GM18870 (cell line): Measurements from ENCODE around the gene XKR3.
"Not testable (repeated sequence)": the region's sequence is repeated elsewhere in the genome, so short reads cannot be mapped to it uniquely, and the experiment has no call there.

ENCODE experiments used
- ATAC-seq: cut with Tn5 transposase; IDR thresholded peaks from one replicate; pipeline ENCODE4 v1.9.1; 2021; ENCODE audit warnings: moderate library complexity; ENCODE audit not compliant: unreplicated experiment

Gene XKR3

DNA sequence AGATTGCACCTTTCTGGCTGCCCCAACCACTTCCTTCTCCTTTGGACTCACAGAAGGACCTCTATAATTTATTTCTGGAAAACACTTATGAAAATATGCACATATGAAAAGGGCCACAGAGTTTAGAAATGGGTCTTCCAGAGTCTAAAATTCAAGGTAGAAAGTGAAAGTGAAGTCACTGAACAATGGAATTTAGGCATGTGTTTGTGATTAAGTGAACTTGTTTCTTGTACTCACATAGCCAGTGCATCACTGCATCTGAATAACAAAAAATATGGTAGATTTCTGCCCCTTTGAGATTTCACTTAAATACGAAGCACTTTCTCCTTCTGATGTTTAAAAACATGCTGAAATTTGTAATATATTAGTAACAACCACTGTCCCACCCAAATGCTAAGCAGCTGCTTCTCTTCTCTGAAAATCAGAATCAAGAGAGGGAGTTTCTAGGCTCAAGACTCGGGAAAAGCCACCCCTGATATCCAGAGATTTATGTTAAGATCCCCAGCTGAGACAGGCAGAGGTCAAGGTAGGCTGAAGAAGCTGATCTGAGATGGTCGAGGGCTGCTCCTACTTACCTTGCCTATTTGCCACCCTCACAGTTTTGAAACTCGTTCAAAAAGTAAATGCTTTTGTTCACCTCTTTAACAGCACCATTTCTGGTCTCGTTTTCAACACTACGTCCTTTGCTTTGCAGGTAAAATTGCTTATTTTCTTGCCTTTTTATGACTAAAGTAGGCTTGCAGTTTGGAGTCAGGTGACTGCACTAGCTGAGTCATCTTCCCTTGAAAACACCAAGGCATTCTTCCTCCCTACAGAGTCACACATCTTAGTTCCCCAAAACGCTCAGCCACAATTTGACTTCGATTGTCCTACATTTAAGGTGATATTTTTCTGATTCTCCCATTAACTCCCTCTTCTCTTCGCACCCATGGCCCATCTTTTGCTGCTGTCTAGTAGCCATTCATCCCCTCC lies at the start of gene XKR3:
XKR3 (minus strand) TSS at position 696 of the 972 bp plus-strand sequence. CDS start 17,338 bp downstream, outside the sequence.
- ATAC-seq, result no peak

DNA sequence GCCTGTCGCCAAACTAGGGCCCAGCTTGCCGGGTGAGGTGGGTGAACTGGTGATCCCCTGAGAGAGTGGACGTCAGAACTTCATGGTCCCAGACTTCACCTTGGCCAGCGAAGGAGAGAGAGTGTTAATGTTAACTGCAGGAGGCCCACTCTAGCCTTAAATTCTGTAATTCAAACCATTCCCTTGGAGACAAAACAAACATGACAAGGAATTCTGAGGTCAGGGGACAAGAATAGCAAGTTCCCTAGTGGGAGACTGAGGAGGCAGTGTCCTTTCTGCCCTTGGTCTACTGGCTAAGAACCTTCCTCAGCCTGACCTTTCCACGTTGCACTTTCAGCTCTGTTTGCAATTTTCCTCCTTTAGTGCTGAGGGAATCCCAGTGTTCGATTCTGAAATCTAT lies 44.4 kb upstream of the XKR3 start:
- not testable (repeated sequence) for ATAC-seq

DNA sequence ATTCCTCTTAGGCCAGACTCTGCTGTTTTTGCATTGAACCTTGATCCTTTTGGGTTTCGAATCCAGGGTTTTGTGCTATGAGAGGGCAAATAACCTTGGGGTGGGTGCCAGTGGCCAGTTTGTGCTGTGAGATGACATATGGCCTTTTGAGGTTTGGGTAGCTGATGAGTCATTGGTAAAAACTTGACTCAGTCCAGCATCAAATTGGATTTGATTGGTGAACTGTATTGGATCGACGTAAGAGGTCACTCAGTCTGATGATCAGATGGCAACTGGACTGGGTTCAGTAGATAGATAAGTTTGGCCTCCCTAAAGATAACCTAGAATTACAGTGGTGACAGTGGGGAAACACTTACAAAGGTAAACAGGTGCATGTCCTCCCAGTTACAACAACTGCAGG lies 41.0 kb upstream of the XKR3 start:
- no peak for ATAC-seq

DNA sequence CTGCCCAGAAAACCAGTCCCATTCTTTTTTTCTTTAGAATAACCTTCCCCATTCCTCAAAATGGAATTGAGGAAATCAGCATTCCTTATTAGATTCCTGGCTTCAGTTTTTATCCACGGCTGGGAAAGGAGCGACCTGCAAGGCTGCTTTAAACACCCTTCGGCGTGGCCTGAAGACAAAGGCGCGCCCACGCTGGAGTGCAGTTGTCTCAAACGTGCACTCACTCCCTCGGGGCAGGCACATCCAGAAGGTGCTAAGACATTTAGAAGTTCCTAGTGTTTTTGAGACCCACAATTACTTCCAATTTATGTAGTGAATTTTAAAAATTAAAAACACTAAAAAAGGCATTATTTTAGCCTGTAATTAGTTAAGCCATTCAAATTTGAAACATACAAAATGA lies 31.6 kb upstream of the XKR3 start:
- not testable (repeated sequence) for ATAC-seq

DNA sequence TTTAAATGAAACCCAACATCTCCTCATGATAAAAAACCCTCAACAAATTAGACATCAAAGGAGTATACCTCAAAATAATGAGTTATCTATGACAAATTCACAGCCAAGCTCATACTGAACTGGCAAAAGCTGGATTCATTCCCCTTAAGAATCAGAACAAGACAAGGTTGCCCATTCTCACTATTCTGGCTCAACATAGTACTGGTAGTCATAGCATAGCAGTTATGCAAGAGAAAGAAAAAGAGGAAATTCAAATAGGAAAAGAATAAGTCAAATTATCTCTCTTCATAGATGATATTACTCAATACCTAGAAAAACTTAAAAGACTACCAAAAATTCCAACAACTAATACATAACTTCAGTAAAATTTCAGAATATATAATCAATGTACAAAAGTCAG lies 29.4 kb upstream of the XKR3 start:
- ATAC-seq, result no peak

DNA sequence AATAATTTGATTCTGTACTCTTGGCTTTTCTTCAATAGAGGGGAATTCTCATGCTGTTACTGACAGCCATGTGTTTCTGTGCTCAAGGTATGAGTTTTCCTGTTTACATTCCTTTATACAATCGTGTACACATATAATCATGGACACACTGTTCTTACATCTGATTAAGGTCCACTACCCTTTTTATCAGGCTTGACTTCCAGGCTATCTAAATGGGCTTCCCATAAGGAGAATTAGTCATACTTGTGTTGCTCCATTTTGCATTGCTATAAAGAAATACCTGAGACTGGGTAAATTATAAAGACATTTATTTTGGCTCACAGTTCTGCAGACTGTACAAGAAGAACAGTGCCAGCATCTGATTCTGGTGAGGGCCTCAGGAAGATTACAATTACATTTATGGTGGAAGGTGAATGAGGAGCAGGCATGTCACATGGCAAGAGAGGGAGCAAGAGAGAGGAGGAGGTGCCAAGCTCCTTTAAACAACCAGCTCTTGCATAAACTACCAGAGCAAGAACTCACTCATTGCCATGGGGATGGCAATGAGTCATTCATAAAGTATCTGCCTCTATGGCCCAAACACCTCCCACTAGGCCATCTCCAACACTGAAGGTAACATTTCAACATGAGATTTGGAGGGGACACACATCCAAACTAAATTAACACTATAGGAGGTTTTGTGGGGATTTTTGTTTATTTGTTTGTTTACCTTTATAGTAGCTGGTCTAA lies 26.2 kb upstream of the XKR3 start:
- not testable (repeated sequence) for ATAC-seq

DNA sequence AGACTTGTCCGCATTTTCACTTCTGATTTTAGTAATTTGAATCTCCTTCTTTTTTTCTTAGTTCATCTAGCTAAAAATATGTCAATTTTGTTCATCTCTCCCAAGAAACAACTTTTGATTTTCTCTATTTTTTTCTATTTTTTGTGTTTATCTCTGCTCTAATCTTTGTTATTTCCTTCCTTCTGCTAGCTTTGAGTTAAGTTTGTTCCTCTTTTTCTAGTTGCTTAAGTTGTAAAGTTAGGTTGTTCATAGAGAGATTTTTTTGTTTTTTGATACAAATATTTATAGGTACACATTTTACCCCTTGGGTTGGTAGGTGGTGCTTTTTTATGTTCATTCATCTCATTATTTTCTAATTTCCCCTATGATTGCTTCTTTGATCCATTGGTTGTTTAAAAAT lies 22.1 kb upstream of the XKR3 start:
- ATAC-seq, result no peak

DNA sequence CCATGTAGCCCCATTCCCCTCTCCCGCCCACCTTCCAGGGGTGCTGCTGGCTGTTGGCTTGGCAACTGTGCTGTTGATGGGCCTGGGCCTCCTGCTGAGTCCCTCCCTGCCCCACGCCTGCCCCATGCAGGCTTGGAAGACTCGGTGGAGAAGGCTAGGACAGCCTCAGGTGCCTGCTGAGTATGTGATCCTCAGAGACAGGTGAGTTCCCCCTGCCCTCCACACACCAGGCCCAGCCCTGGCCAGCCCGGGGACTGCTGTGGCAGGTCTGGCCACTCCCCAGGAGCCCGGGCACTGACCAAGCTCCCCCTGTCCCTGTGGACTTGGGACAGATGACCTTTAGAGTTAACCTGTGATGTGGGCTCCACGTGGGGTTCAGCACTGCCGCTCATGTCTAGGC lies 20.7 kb upstream of the XKR3 start:
- ATAC-seq, result no peak

DNA sequence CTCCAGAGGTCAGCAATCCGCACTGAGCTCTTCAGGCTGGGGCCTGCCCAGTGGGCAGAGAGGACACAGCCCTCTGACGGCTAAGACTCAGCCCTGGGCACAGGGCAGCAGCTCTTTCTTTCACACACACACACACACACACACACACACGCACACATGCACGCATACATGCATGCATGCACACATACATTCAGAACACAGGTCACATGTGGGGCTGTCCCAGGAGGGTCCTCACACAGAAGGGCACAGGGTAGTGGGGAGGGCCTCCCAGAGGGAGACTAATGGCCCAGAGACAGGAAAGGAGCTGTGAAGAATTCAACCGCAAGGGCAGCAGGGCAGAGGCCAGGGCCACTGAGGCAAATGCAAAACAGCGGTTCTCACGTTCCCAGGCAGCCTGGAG lies 20.3 kb upstream of the XKR3 start:
- ATAC-seq, result no peak

DNA sequence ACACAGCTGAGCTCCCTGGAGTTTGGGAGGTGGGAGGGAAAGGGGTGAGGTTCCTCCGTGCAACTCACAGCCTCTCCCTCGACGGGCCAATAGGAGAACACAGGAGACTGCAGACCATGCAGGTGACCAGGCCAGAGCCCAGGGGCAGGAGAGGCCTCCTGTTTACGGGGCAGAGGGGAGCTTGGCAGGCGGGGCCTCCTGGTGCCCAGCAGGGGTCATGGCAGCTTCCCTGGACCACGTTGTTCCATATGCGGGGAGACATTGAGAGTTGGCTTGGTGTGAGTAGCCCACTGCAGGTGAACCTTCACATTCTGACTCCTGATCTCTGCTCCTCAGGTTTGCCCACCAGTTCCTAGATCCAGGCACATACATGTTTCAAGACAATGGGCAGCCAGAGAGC lies 19.3 kb upstream of the XKR3 start:
- ATAC-seq, result no peak

DNA sequence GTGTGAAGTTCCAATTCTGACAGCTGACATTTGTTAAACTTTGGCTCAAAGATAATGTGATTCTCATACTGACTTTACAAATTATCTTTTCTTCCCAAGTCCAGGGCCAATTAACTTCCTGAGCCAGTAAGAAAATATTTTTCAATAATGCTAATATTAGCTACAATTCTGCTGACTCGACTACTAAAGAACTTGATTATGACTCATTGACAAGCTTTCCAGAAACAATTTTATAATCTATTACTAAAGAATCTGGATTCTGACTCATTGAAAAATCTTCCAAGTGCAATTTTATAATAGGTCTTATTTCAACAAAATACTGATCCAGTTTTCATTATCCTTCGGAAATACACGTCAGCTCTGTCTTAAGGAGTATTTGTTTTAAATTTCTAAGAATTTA lies 12.9 kb upstream of the XKR3 start:
- no peak for ATAC-seq

DNA sequence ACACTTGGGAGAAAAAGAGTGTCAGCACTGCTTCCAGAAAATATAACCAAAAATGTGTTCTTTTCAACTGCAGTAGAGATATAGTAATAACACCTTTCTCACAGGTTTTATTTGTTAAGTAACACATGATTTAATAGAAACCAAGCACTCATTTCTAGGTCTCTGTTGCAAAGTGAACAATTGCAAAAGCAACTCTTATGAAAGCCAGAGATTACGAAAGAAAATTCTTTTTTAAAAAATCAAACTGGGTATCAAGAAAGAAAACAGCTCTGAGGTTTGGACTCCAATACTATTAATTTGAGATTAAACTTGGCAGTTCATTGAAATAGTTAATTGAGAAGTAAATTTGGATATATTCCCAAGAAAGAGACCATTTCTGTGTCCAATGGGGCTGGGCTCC lies 9.8 kb upstream of the XKR3 start:
- ATAC-seq, result no peak

DNA sequence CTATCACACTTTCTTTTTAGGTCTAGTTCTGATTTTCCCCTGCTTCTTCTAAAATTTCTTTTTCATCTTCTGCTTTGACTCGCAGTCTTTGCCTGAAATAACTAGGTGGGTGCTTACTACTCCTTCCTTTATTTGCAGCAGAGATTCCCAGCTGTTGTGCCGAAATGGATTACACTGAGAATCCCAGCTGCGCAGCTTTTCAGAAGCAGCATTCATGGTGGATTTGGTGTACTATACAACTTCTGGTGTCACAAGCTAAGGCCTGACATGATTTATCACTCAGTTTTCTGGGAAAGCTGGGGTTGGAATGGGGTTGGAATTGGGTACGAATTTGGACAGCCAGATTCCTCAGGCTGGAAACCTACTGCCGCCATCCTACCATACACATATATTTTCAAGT lies 6.0 kb upstream of the XKR3 start:
- no peak for ATAC-seq

DNA sequence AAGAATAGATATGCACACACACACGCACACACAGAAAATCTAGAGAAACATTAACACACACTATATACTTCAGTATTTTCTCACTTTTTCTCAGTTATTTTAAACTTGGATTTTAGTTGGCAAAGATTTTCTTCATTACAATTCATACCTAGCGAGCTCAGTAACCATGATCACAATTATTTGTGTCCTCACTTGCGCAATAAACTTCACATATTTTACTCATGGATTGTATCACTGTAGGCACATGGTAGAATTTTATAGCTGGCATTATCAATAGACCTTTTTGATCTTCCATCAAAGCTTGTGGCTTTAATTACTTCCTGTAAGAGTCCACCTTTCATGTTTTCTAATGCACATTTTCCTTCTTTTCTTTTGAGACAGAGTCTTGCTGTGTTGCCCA lies 4.8 kb upstream of the XKR3 start:
- ATAC-seq, result no peak

DNA sequence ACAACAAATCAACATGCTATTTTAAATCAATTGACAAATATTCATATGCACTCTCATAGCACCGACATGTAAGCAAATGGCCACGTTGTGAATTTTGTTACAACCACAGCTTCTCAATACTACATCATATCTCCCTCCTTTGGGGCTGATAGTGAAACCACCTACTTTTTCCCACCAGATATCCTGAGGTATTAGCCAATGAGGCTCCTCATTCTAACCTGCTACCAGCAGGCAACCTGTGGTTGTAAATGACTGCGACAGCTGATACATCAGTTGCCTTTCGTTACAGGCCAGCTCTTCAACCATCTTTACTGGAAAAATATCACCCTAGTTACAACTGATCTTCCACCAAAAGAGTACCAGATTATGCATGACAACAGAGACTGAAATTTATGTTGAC lies 3.7 kb upstream of the XKR3 start:
- ATAC-seq, result no peak

DNA sequence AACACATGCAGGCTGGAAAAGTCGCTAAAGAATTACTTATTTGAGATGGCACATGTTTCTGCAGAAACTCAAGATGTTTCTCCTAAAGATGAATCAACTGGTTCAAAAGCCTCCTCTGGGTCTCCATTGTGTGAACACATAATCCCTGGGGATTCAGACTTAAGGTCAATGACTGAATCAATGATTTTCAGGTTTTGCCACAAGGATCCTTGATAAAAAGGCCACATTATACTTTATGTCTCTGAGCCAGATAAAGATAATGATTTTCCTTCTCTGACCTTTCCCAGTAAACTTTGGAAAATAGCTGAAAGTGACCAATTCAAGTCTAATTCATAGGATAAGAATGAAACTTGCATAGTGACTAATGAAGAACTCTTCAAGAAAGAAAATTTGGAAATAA lies 2.3 kb upstream of the XKR3 start:
- ATAC-seq, result no peak

DNA sequence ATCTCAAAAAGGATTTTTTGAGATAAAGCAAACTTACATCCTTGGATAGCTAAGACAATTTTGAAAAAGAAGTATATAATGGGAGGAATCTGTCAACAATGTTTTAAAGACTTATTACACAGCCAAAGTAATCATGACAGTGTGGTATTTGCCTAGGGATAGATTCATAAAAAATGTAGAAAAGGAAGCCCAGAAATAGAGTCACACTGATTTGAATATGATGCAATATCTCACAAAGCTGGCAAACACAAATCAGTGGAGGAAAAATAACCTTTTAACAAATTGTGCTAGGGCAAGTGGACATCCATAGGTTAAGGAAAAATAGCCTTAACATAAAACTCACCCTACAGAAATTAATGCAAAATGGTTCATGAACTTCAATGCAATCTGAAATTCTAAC lies 6.0 kb downstream of the XKR3 start:
- no peak for ATAC-seq

DNA sequence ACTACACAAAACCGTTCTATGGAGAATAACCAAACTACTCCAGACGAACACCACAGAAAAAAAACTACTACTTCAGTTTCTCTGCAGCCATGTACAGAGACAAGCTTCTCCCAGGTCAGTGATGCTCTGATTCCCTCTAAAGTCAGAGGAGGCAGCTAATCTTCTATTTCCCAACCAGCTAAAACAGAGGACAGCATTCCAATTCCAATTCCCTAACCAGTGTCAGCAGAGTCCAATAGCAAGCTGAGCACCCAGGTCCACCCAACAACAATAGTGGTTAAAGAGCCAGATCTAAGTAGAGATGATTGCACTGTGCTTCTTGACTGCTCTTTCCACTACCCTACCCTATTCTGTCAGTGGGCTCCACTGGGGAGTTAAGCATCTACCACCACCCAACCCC lies 6.7 kb downstream of the XKR3 start:
- no peak for ATAC-seq

DNA sequence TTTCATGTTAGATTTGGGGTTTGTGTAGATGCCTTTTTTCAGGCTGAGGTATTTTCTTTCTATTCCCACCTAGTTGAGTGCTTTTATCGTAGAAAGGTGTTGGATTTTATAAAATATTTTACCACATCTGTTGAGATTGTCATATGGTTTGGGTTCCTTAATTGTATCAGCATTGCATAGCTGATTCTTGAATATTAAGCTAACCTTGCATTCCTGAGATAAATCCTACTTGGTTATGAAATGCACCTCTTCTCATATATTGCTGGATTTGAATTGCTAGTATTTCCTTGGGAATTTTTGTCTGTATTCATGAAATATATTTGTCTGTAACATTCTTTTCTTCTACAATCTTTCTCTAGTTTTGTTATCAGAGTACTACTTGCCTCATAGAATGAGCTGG lies 10.1 kb downstream of the XKR3 start:
- ATAC-seq, result no peak

DNA sequence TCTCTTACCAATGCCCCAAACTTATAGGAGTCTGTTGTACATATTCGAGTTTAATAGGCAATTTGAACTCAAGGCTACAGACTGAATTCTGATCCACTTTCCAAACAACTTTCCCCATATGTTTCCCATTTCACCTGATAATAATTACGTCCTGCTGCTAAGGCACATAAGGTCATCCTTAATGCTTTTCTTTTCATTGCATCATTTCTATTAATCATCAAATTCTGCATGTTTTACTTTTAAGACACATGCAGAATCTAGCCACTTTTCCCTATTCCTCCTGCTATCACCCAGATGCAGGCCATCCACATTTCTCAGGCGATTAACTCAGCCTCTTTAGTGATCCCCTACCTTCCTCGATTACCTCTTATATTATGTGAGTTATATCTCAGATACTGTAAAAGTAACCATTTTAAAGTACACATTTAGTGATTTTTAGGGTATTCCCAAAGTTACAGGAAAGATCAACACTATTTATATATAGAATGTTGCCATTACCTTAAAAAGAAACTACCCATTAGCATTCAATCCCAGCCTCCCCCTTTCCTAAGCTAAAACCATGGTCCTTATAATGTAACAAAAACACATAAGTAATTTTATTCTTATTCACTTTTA lies 14.9 kb downstream of the XKR3 start:
- ATAC-seq, result no peak

DNA sequence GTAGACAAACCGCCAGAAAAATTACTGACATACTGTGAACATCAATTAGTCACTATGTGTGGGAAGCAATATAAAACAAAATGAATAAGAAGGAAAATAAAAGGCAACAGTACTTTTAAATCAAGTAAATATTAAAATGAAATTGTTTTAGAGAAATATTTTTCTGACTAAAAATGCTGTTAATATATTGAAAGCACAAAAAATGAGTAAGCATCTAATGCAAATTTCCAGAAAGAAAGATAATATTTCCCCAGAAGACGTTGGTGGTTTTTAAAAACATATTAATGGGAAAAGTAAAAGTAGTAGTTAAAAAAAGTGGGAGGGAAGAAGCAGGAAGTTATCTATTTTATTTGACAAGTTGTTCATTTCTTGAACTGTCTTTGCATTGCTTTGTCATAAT lies 16.5 kb downstream of the XKR3 start:
- ATAC-seq, result no peak

DNA sequence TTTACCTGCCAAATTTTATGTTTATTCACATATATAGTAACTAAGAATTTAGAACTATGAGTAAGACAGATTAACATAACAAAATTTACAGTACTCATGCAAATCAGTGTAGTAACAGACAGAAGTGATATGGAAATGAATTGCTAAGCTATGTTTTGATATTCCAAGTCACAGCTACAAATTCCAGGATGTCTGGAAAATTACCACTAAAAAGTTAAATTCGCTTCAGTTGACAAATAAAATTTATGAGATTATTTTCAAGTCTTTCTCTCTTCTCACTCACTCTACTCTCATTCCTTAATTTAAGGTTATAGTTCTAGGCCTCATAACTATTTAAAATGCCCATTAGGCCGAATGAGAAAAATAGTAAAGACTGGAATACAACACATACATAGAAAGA lies 18.1 kb downstream of the XKR3 start:
- no peak for ATAC-seq
